Neural progenitor cell (in vitro differentiated cells): Measurements from ENCODE around the gene DUSP2.

Source experiments
- EZH2 ChIP-seq: fragments of 200-600 bp; sonication (generic); IDR thresholded peaks from 2 replicates; pipeline ENCODE4 v1.6.1; 2017; ENCODE audit warnings: antibody characterized with exemption, mild to moderate bottlenecking, moderate library complexity
- EZH2phosphoT487 ChIP-seq: fragments of 200-600 bp; sonication (generic); IDR thresholded peaks from 2 replicates; pipeline ENCODE4 v1.6.1; 2017; ENCODE audit warnings: antibody characterized with exemption
- TF ChIP-seq, protein P1 (sequence below): fragments of 200-600 bp; sonication (generic); IDR thresholded peaks from 2 replicates; pipeline ENCODE4 v1.5.1; 2017; ENCODE audit warnings: antibody characterized with exemption, mild to moderate bottlenecking

DNA sequence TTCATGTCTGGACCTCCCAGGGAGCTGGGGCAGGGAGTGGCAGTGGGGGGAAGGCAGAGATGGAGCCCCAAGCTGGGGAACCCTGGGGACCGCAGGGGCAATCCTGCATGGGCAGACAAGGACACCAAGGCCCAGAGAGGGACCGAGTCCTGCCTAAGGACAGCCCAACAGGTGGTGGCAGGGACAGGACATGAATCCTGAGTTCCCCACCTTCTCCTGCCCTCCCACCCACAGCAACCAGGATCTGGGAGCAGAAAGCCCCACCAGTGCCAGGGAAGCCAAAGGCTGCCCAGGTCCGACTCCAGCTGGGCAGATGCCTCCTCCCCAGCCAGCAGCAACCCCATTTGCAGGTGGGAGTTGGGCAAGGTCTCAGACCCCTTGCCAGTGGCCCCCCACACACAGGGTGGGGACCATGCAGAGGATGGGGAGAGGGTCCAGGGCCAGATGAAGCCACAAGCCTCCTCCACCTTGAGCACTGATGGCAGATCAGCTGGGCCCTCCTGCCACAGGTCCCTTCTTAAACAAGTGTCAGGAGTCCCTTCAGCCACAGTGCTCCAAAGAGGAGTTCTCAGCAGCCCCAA, 35.2 kb downstream of the DUSP2 start:
- TF ChIP-seq EZH2, result no peak
- TF ChIP-seq, protein P1, sequence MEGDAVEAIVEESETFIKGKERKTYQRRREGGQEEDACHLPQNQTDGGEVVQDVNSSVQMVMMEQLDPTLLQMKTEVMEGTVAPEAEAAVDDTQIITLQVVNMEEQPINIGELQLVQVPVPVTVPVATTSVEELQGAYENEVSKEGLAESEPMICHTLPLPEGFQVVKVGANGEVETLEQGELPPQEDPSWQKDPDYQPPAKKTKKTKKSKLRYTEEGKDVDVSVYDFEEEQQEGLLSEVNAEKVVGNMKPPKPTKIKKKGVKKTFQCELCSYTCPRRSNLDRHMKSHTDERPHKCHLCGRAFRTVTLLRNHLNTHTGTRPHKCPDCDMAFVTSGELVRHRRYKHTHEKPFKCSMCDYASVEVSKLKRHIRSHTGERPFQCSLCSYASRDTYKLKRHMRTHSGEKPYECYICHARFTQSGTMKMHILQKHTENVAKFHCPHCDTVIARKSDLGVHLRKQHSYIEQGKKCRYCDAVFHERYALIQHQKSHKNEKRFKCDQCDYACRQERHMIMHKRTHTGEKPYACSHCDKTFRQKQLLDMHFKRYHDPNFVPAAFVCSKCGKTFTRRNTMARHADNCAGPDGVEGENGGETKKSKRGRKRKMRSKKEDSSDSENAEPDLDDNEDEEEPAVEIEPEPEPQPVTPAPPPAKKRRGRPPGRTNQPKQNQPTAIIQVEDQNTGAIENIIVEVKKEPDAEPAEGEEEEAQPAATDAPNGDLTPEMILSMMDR, result no peak
- no peak for TF ChIP-seq EZH2phosphoT487
